PC-9 (cell line): Measurements from ENCODE around the gene ACTG1.

Experiments used
- EZH2 ChIP-seq: fragments of 200-600 bp; sonication (generic); IDR thresholded peaks from 2 replicates; pipeline ENCODE4 v1.8.0; 2017; ENCODE audit warnings: antibody characterized with exemption, low read depth
- TF ChIP-seq, protein P1 (sequence below): fragments of 200-600 bp; sonication (generic); conservative IDR thresholded peaks from 2 replicates; pipeline ENCODE4 v1.6.1; 2017; ENCODE audit warnings: mixed run types, antibody characterized with exemption, mild to moderate bottlenecking, moderate library complexity

DNA sequence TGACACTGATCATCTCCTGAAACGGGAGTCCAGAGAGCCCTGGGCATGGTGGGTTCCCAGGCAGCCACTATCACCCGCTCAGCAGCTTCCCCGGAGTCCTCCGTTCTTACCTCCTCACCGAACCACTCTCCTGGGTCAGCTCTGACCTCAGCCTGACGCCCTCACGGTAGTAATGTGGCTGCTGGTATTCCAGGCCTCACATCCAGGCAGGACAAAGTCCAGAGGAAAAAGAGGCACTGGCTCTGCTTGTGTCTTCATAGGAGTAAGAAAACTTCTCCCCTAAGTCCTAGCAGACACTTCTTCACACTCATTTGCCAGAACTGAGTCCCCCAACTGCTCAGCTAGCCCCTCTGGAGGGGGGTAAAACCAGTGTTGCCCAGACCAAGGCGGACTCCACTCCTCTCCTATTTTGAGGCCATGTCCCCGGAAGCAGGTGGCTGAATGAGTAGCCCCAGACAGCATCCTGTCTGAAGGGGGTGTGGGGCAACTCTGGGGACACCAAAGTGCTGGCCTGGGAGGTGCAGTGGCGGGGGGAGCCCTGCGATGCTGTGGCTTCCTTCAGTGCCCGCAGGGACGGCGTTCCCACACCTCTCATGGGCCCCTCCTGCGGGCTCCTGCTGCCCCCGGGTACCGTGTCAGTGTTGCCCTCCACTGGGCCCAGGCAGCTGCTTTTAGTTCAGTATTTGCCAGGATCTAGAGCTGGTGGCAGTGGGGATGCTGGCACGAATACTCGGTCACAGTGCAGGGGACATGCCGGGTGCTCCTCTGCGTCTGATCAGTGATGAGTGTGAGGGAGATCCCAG lies 20.9 kb upstream of the ACTG1 start:
- TF ChIP-seq, protein P1, sequence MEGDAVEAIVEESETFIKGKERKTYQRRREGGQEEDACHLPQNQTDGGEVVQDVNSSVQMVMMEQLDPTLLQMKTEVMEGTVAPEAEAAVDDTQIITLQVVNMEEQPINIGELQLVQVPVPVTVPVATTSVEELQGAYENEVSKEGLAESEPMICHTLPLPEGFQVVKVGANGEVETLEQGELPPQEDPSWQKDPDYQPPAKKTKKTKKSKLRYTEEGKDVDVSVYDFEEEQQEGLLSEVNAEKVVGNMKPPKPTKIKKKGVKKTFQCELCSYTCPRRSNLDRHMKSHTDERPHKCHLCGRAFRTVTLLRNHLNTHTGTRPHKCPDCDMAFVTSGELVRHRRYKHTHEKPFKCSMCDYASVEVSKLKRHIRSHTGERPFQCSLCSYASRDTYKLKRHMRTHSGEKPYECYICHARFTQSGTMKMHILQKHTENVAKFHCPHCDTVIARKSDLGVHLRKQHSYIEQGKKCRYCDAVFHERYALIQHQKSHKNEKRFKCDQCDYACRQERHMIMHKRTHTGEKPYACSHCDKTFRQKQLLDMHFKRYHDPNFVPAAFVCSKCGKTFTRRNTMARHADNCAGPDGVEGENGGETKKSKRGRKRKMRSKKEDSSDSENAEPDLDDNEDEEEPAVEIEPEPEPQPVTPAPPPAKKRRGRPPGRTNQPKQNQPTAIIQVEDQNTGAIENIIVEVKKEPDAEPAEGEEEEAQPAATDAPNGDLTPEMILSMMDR = no peak
- no peak for TF ChIP-seq EZH2
